GM18505 (cell line): ENCODE measurements around the gene APBA2.

Experiments
- ATAC-seq: cut with Tn5 transposase; IDR thresholded peaks from one replicate; pipeline ENCODE4 v1.9.1; 2021; ENCODE audit not compliant: unreplicated experiment
- POLR2A ChIP-seq: IDR thresholded peaks from 4 replicates; pipeline ENCODE4 v1.6.1; 2011; ENCODE audit warnings: borderline replicate concordance; ENCODE audit not compliant: insufficient read depth, insufficient read length; ENCODE audit errors: extremely low read depth

Gene APBA2

GRCh38 chr15:28907338-28907960 is 21.7 kb downstream of the APBA2 start:
- no peak for ATAC-seq
- TF ChIP-seq POLR2A = no peak

GRCh38 chr15:28909958-28910500 is 24.3 kb downstream of the APBA2 start:
- no peak for ATAC-seq
- no peak for TF ChIP-seq POLR2A

- no peak for ATAC-seq
- no peak for TF ChIP-seq POLR2A
Measured at GRCh38 chr15:28911310-28911931, 25.6 kb downstream of the APBA2 start.

- no peak for ATAC-seq
- no peak for TF ChIP-seq POLR2A
Measured at GRCh38 chr15:28912422-28912821, 26.6 kb downstream of the APBA2 start.

DNA sequence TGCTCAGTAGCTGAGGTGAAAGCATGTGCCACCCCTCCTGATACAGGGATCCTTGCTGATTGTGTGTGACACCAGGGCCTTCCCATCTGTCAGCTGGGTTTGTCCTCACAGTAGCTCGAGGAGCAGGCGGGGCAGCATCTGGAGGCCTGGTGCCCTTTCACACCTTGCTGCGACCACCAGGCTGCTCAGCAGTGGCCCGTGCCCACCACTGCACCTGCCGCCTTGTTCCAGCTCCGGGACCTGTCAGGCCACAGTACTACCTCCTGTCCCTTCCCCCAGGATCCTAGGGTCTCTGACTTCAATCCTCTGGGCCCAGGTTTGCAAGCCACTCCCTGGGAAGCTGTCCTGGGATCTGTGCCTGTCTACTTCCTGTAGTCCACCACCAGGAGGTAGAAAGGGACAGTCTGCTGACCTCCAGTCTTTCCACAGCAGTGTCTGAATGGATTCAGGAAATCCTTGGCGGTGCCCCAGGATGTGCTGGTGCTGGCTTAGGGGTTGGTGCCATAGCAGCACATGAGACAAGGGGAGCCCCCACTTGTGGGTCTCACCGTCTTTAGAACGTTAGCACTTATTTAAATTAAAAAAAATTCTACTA is 27.5 kb downstream of the APBA2 start:
- no peak for TF ChIP-seq POLR2A
- no peak for ATAC-seq

DNA sequence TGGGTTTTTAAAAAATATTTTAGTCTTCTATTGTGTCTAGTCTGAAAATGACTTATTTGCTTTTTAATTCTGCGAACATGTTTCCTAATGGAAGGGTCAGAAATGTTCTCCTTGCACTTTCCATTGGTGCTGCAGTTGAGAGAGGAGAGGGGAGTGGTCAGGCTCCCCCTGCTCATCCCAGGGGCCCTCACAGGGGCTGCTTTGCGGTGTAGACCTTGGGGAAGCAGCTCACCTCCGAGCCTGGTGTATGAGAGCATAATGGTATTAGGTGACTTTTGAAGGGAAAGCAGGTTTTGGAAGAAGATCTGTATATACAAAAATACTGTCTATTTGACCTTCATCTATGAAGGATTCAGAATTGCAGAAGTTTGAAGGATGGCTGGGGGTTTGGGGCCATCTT is 28.3 kb downstream of the APBA2 start:
- ATAC-seq = no peak
- no peak for TF ChIP-seq POLR2A

DNA sequence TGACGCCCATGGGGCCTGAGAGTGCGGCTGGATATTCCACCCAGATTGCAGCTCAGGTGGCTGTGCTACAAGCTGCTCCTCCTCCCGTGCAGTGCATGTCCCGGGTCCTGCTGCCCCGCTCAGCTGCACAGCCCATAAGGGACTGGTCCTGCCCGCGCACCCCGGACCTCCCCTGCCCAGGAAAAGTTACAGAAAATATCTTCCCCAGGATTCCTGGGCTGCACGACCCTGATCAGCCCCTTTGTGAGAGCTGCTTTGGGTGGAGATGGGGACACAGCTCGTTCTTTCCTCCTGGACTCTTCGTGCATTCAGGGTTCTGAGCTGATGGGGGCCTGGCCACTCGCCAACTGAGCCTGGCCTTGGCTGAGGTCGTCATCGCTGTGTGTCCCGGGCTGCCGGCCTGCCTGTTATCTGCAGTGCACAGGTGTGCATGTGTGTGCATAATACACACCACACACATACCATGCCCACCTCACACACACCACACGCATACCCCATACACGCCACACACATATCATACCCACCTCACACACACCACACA is 28.8 kb downstream of the APBA2 start:
- ATAC-seq = no peak
- TF ChIP-seq POLR2A = no peak

DNA sequence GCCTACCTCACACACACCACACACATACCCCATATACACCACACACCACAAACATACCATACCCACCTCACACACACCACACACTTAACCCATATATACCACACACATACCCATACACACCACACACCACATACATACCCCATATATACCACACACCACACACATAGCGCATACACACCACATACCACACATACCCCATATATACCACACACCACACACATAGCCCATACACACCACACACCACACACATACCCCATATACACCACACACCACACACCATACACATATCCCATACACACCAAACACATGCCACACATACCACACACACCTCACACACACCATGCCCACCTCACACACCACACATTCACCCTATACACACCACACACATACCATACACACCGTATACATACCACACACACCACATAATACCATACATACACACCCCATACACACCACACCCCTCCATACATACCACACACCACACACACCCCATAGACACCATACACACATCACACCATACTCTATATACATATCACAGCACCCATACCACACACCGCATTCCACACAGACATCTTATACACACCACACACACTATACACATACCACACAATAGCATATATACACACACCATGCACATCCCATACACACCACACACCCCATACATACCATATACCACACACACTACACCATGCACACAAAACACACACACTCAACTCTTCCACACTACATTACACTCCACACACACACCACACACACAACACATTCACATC is 29.5 kb downstream of the APBA2 start:
- no peak for ATAC-seq
- no peak for TF ChIP-seq POLR2A

DNA sequence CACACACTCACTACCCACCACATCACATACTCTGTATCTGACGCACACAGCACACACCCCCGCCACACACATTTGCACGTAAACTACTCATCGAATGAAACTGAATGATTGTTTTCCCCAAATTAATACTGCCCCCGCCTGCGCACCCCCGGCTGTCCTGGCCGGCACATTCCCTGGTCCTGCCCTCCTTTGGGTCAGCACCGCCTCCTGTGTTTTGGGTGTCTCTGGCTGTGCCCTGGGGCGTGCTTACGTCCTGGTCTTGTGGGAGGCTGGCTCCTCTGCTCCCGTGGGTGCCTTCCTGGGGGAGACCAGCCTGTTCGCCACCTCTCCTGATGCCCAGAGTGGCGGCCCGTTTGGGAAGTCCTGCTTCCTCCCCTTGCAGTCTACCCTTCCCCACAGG is 30.2 kb downstream of the APBA2 start:
- TF ChIP-seq POLR2A = no peak
- ATAC-seq = no peak

GRCh38 chr15:28917791-28918140 is 32.0 kb downstream of the APBA2 start:
- no peak for TF ChIP-seq POLR2A
- no peak for ATAC-seq

DNA sequence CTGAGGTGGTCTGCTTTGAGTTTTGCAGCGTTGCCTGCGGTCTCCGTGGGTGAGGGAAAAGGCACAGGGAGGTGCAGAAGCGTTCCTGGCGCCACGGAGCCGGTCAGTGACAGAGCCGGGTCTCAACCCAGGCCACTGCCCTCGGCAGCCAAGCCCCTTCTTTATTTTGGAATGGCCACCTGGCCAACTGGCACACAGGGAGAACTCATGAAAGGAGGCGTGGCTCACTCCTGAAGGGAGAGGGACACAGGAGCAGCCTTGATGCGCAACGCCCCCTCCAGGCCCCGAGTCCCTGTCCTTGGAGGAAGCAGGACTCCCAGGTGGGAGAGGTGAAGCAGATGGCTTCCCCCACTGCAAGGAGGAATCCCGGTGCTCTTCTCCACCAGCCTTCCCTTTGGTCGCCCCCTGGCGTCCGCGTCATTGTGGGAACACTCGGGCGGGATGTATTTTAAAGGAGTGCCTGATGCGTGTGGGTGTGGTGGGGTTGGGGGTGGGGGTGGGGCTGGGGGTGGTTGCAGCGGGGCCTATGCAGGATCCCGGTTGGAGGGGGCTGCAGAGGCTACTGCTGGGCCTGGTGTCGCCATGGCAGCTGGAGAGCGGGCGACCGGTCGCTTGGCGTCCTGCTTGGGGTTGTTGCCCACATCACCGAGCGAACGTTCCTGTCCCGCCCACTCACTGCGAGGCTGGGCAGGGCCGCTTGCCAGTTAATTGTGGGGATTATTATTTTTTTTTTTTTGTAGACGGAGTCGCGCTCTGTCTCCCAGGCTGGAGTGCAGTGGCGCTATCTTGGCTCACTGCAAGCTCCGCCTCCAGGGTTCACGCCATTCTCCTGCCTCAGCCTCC is 32.6 kb downstream of the APBA2 start:
- no peak for ATAC-seq
- no peak for TF ChIP-seq POLR2A

- ATAC-seq = no peak
- TF ChIP-seq POLR2A = no peak
Measured at GRCh38 chr15:28919201-28919635, 33.4 kb downstream of the APBA2 start.
